Eye (tissue), 1 donor: ENCODE measurements around the gene NUDCD2.

Source experiments
- DNase-seq: peaks from one replicate; pipeline ENCODE4 v3.0.0-alpha.2; 2015

NUDCD2 gene

DNA sequence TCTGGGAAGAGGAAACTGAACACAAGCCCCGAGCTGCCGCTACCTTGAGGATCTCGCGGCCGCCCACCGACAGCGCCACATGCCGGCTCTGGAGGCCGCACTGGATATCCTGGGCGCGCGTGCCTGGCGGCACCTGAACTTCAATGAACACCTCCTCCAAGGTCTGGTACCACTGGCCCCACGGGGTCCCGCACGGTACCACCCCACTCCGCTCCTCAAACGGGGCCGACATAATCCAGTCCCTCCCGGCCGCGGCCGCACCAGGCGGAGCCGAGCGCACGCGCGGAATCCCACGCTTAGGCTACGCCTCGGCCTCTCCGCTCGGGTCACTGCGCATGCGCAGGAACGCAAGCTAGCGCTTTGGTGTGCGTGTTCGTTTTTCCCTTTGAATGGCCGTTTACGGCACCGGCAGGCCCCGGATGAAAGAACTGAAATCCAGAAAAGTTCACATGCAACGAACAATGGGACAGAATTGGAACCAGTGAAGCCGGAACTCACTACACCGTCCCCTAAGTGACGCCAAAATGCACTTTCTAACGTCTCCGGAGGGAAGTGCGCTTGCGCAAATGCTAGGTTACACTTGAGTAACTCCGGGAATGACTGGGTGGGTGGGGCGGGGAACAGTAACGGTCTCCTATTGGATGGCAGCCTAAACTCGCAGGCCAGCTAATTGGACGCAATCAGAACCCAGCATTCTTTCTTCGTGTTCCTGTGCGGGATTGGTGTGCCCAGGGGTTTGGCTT, at the start of gene NUDCD2:
Gene NUDCD2, minus strand, starts transcription at position 284 of the 743 bp plus-strand sequence. Its CDS starts 52 bp downstream, at position 232.
- peak; percentile 99 for DNase-seq

DNA sequence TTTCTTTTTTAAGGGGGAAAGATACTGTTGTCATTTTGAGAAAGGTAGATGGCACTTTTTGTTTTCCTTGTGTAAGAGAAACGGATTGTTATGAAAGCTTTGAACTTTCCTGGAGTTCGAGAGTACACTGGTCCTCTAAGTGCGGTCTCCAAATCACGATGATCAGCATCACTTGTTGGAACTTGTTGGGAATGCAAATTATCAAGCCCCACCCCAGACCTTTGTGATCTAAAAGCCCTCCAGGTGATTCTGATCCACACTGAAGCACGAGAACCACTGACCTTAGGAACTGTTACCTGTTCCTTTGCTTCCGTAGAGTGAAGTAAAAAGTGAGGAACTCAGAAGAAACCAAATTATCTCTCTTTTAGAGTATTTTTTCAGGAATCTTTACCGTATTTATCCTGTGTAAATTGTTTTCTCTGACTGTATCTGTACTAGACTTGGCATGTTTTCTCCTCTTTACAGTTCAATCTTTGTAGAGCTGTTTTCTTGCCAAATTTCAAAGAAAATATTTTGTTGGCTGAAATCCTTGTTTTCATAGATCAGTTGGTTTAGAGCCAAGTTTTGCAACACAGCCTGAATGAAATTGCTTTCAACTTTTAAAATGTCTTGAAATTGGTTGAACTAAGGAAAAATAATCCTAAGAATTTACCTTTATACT, 49.5 kb upstream of the NUDCD2 start:
- peak; percentile 70 for DNase-seq

DNA sequence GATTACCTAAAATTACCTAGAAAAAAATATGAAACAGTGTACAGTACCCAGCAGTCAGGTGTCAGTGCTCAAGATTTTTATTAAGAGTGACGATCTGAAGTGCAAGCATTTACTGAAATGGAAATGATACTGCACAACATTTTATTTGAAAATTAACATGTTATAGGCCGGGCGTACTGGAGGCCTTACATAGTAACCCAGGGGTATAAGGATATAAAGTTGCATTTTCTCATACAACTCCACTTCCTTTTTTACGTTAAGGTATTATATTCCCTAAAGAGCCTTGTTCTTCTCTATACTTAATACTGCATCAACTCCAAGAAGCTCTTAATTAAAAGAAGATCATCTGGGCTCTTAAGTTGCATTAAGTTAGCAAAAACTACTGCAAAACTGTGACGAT, 48.9 kb upstream of the NUDCD2 start:
- DNase-seq: no peak

- DNase-seq: peak; percentile 21
Observed at GRCh38 chr5:163506726-163507125, 46.8 kb upstream of the NUDCD2 start.

DNA sequence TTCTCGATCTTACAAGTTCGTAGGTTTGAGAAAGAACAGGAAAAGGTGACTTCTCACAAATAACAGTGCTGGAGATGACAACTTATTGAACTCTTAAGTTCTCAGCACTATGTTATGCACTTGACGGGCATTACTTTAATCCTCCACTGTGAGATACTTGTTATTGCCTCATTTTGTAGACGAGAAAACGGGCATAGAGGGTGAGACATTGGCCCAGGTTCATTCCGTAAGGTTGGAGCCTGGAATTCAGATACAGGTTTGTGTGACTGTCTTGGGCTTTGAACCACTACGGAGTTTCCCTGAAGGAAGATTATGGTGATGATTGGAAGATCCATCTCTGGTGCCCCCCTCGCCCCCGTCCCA, 46.2 kb upstream of the NUDCD2 start:
- no peak for DNase-seq

GRCh38 chr5:163505368-163506094, 45.6 kb upstream of the NUDCD2 start, which contains the start of gene MAT2B:
Gene MAT2B, plus strand, starts transcription at chr5:163505619. Its CDS starts 68 bp downstream, at chr5:163505687.
- DNase-seq: peak; percentile 98

- no peak for DNase-seq
Observed at GRCh38 chr5:163505049-163505367, 45.1 kb upstream of the NUDCD2 start.

DNA sequence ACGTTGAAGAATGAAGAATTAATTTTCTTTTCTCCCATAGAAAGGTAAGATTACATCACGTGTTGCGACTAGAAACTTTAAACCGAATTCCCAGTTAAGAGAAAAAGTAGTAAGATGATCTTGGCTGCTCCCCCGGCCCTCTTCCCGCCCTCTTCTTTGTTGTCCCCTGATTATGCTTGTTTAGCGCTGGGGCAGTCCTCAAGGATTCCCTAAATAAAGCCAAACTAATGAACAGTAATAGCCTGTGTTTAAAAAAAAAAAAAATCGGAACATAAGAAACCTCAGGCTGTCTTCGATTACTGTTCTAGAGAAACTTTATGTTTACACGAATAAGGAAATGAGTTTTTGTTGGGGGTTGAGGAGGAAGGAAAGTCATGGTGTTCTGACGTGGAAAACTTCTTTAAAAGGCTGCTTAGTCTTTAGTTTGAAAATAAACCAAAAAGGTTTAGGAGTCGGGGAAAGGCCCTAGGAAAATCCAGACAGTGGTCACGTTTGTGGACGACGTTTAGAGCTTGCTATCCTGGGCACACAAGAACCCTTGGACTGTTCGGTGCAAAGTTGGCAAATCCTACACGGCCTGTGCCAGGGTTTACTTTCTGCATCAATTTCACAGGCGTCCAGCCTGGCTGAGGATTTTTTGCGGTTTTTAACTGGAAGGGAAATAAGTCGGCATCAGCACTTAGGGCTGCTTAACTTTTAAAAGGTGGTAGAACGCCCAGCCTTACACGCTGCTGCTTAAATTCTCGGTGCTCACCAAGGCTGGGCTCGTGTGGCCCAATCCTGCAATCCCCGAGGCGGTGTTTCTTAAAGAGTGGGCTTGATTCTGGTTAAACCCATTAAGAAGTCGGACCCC, 44.4 kb upstream of the NUDCD2 start:
- DNase-seq: peak; percentile 86

- peak; percentile 91 for DNase-seq
Observed at GRCh38 chr5:163503106-163504078, 43.5 kb upstream of the NUDCD2 start.

- DNase-seq: no peak
Observed at GRCh38 chr5:163502521-163502920, 42.6 kb upstream of the NUDCD2 start.

GRCh38 chr5:163498886-163499285, 39.0 kb upstream of the NUDCD2 start:
- DNase-seq: no peak

- no peak for DNase-seq
Observed at GRCh38 chr5:163497315-163497714, 37.4 kb upstream of the NUDCD2 start.

- no peak for DNase-seq
Observed at GRCh38 chr5:163496286-163496685, 36.4 kb upstream of the NUDCD2 start.

- DNase-seq: no peak
Observed at GRCh38 chr5:163489745-163490075, 29.8 kb upstream of the NUDCD2 start.

DNA sequence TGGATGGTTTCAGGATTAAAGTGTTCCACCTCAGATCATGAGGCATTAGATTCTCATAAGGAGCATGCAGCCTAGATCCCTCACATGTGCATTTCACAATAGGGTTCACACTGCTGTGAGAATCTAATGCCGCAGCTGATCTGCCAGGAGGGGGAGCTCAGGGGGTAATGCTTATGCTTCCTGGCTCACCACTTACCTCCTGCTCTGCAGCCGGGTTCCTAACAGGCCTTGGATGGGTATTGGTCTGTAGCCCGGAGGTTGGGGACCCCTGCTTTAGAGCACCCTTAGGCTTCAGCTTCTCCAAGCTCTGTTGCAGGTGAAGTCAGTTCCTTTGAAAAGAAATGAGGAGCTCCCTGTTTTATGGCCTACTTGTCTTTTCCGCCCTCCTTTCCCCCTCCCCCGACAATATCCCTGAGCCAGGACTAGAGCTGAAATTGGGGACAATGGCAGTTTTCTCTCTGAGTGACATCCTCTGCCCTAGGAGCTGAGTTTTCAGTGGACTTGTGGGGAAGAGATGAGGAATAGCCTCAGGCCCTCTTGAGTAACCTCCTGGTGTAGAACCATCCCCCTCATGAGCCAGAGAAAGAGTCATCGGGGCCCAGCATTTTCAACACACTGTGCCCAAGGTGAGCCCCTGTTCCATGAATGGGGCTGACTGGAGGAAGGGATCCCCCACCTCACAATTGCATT, 29.3 kb upstream of the NUDCD2 start:
- no peak for DNase-seq

GRCh38 chr5:163478982-163479271, 19.0 kb upstream of the NUDCD2 start:
- no peak for DNase-seq

DNA sequence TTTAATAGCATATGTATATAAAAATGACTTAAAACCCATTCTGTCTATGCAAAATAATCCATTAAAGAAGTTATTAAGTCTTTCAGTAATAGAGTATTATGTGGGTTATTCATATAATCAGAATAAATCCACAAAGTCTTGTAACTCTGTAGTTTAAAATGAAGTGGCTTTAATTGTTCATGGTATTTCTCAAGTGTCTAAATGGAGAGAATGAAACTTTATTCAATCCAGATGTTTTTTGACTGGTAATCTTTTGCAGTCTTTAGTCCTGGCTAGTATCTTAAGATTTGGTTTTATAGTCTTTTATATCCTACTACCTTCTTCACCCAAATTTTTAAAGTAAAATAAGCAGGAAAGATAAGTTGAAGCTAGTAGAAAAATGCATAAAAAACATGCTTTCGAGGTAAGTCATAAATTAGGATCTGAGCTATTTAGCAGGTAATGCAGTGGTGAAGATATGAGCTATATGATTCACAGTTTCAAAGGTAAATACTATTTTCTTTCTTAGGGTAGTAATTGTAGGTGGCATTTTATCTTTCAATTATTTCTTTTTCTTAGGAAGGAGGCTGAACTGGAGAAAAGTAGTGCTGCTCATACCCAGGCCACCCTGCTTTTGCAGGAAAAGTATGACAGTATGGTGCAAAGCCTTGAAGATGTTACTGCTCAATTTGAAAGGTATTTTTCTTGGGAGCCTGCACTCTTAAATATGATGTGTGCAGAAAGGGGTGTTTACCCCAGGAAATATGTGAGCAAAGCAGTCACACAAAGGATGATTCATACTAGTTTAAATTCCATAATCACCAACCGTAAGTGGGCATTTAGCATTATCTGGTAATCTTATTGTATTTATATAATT, 18.5 kb upstream of the NUDCD2 start:
- DNase-seq: no peak

GRCh38 chr5:163475411-163475810, 15.5 kb upstream of the NUDCD2 start:
- DNase-seq: no peak

GRCh38 chr5:163473635-163474243, 13.8 kb upstream of the NUDCD2 start:
- no peak for DNase-seq

DNA sequence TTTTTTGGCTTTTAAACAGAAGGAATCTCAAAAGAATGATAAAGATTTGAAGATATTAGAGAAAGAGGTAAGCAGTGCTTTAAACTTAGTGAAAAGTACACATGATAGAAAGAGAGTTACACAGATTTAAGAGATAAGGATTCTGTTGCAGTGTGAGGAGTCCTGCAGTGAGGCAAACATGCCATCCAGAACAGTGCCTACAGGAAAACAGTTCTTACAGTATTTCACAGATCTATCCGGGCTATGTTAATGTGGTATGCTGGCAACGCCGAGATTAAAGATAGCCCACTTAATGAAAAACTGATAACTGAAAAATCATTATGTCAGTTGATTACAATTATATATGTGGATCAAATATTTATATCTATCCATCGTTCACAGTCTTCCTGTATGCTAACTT, 7.8 kb upstream of the NUDCD2 start:
- no peak for DNase-seq
